HG03097 (cell line): ENCODE measurements around the gene SH3BP4.

Experiments used
- ATAC-seq: cut with Tn5 transposase; IDR thresholded peaks from one replicate; pipeline ENCODE4 v1.9.1; 2021; ENCODE audit not compliant: unreplicated experiment, low FRiP score

Gene SH3BP4

GRCh38 chr2:234964631-234965461 lies 13.0 kb downstream of the SH3BP4 start:
- ATAC-seq = no peak

- no peak for ATAC-seq
Observed at GRCh38 chr2:234966340-234966739, 14.5 kb downstream of the SH3BP4 start.

GRCh38 chr2:234967201-234967869 lies 15.5 kb downstream of the SH3BP4 start:
- no peak for ATAC-seq

- no peak for ATAC-seq
Observed at GRCh38 chr2:234967870-234968208, 16.0 kb downstream of the SH3BP4 start.

GRCh38 chr2:234968631-234969305 lies 17.0 kb downstream of the SH3BP4 start:
- ATAC-seq = no peak

GRCh38 chr2:234969306-234970098 lies 17.7 kb downstream of the SH3BP4 start:
- no peak for ATAC-seq

GRCh38 chr2:234970099-234970440 lies 18.3 kb downstream of the SH3BP4 start:
- no peak for ATAC-seq

- no peak for ATAC-seq
Observed at GRCh38 chr2:234970477-234970882, 18.7 kb downstream of the SH3BP4 start.

GRCh38 chr2:234971496-234971895 lies 19.7 kb downstream of the SH3BP4 start:
- ATAC-seq = no peak

GRCh38 chr2:234973008-234973407 lies 21.2 kb downstream of the SH3BP4 start:
- no peak for ATAC-seq

GRCh38 chr2:234974501-234975385 lies 22.9 kb downstream of the SH3BP4 start:
- no peak for ATAC-seq

- no peak for ATAC-seq
Observed at GRCh38 chr2:234975611-234976010, 23.8 kb downstream of the SH3BP4 start.

- no peak for ATAC-seq
Observed at GRCh38 chr2:234976479-234977227, 24.8 kb downstream of the SH3BP4 start.

GRCh38 chr2:234977228-234977679 lies 25.4 kb downstream of the SH3BP4 start:
- no peak for ATAC-seq

GRCh38 chr2:234978466-234979203 lies 26.8 kb downstream of the SH3BP4 start:
- no peak for ATAC-seq

- ATAC-seq = no peak
Observed at GRCh38 chr2:234979204-234980167, 27.7 kb downstream of the SH3BP4 start.

GRCh38 chr2:234980451-234981187 lies 28.8 kb downstream of the SH3BP4 start:
- ATAC-seq = no peak
